Transverse colon (tissue), 4 donors: ENCODE measurements around the gene WSCD1.

Experiments used
- CTCF ChIP-seq, 5 experiments: fragments of 200-600 bp in 3 of 5; fragments of 450-650 bp in 2 of 5; sonication (generic) in 3 of 5; IDR thresholded peaks; 1 replicate in 2 of 5; 2 replicates in 3 of 5; pipeline ENCODE4 v1.5.1; 2016 to 2017; ENCODE audit warnings: antibody characterized with exemption in 5 of 5, inconsistent platforms in 3 of 5, mild to moderate bottlenecking in 2 of 5, moderate library complexity in 1 of 5
- EP300 ChIP-seq: sonication (generic); formaldehyde crosslinking; IDR thresholded peaks from one replicate; pipeline ENCODE4 v1.6.1; 2017; ENCODE audit warnings: antibody characterized with exemption, low read depth
- POLR2A ChIP-seq: fragments of 450-650 bp; IDR thresholded peaks from one replicate; pipeline ENCODE4 v1.6.1; 2016; ENCODE audit warnings: antibody characterized with exemption, mild to moderate bottlenecking, moderate library complexity
- POLR2AphosphoS5 ChIP-seq, 3 donors: sonication (generic); formaldehyde crosslinking; IDR thresholded peaks; one replicate each; pipeline ENCODE4 v1.6.1; 2016; ENCODE audit warnings: antibody characterized with exemption in 3 of 3

- TF ChIP-seq CTCF (IDR thresholded peaks at IDR 0.05), result no peak
- TF ChIP-seq EP300, result no peak
- no peak for TF ChIP-seq POLR2A
- TF ChIP-seq POLR2AphosphoS5 (IDR thresholded peaks at IDR 0.05), result no peak
Measured at GRCh38 chr17:6077752-6078151, 7.6 kb downstream of the WSCD1 start.
